Urinary bladder (tissue), 4 donors: ENCODE results near the gene IL17RC. TPM values are rescaled to one million over a fixed set of nuclear protein-coding genes. Genes with fewer than 3 reads are reported as not detected.
"Not testable (repeated sequence)": the region's sequence is repeated elsewhere in the genome, so short reads cannot be mapped to it uniquely, and the experiment has no call there.

Source experiments
- DNase-seq: peaks from one replicate; pipeline ENCODE4 v3.0.0-alpha.2; 2015; ENCODE audit errors: extremely low spot score
- H3K27ac ChIP-seq: one replicate; pipeline ENCODE4 v1.5.1; 2013; ENCODE audit warnings: low read depth, mild to moderate bottlenecking, moderate library complexity
- H3K36me3 ChIP-seq: one replicate; pipeline ENCODE4 v1.6.1; 2013; ENCODE audit warnings: mild to moderate bottlenecking, moderate library complexity; ENCODE audit not compliant: insufficient read depth
- H3K4me1 ChIP-seq: one replicate; pipeline ENCODE4 v1.6.1; 2013; ENCODE audit warnings: mild to moderate bottlenecking, moderate library complexity; ENCODE audit not compliant: insufficient read depth
- H3K4me3 ChIP-seq: one replicate; pipeline ENCODE4 v1.5.1; 2013; ENCODE audit warnings: low read depth, low read length
- WGBS: extraction: QIAGEN DNeasy Blood & Tissue Kit; methylation state at CpG from one replicate; pipeline ENCODE4 v1.1.7; 2013; 5-methylcytosine and 5-hydroxymethylcytosine counted together
- polyA plus RNA-seq: library from polyadenylated mRNA; stranded (reverse); fragments of 200-250 nt; gene quantifications from one replicate; pipeline ENCODE4 v1.2.3, GENCODE V29; 2013
- total RNA-seq: library from RNA; depleted of rRNA; stranded (reverse); fragments of >200 nt; gene quantifications from one replicate; pipeline ENCODE4 v1.2.3, GENCODE V29; 2014
- donor health status: healthy with polysubstance abuse.
- donor health status: healthy.

IL17RC gene
- total and polyA plus RNA-seq, 2 donors, result 24.7 to 72.5 TPM

DNA sequence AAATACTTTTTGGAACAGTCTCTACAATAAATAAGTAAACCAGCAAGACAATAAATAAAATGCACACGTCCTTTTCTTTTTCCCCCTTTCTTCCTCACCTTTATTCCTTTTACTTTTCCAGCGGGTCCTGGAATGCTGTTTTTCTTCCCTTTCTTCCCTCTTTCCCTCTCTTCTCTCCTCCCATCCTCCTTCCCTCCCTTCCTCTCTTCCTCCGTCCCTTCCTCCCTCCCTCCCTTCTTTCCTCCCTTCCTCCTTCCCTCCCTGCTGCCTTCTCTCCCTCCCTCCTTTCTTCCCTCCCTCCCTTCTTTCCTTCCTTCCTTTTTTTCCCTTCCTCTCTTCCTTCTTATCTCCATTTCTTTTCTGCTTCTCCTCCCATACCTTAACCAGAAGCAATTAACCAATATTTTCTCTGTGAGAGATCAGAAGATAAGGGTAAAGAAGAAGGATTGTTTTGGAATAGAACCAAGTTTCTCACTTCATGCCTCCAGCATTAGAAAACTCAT, 17.6 kb upstream of the IL17RC start:
- 51% methylated on average over 3 of the region's 3 CpGs for WGBS
- no peaks in the 10 kb centered on the region for H3K36me3 ChIP-seq
- no peak for DNase-seq
- no peaks in the 10 kb centered on the region for H3K4me1 ChIP-seq
- no peak overlapping the region for H3K27ac ChIP-seq
- no peak overlapping the region for H3K4me3 ChIP-seq

DNA sequence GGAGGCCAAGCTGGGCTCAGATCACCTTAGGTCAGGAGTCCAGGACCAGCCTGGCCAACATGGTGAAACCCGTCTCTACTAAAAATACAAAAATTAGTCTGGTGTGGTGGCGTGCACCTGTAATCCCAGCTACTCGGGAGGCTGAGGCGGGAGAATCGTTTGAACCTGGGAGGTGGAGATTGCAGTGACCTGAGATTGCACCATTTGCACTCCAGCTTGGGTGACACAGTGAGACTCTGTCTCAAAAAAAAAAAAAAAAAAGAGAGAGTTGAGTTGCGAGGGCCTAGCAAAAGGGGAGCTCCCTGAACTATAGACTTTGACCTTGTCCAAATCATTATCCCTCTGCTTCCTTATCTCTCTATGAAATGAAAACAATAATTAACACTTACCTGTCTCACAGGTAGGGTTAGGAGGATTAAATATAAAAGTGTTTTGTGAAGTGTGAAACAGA, 15.9 kb upstream of the IL17RC start:
- not testable (repeated sequence) for DNase-seq, H3K4me1 ChIP-seq, H3K27ac ChIP-seq, H3K4me3 ChIP-seq, H3K36me3 ChIP-seq
- 94% methylated on average over 6 of the region's 6 CpGs for WGBS

DNA sequence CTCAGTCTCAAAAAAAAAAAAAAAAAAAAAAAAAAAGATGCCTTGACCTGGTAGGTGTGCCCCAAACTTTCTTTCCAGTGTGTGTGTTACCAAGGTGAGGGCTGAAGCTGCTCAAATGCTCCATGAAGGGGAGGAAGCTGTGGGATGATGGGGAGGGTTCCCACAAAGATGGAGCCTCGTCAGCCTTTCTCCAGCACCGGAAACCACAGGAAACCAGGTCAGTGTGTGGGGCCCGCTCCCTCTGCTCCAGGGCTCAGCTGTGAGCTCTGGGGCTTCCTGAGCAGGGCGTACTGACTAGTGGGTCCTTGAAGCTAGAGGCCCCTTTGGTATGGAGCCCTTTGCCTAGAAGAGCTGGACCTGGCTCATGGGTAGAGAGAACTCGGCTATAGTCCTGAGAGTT, 14.9 kb upstream of the IL17RC start:
- Histone ChIP-seq H3K27ac (no peak overlapping the region), H3K36me3 (no peaks in the 10 kb centered on the region), H3K4me1 (no peaks in the 10 kb centered on the region), H3K4me3 (no peak overlapping the region)
- no peak for DNase-seq
- 71% methylated on average over 5 of the region's 5 CpGs for WGBS

DNA sequence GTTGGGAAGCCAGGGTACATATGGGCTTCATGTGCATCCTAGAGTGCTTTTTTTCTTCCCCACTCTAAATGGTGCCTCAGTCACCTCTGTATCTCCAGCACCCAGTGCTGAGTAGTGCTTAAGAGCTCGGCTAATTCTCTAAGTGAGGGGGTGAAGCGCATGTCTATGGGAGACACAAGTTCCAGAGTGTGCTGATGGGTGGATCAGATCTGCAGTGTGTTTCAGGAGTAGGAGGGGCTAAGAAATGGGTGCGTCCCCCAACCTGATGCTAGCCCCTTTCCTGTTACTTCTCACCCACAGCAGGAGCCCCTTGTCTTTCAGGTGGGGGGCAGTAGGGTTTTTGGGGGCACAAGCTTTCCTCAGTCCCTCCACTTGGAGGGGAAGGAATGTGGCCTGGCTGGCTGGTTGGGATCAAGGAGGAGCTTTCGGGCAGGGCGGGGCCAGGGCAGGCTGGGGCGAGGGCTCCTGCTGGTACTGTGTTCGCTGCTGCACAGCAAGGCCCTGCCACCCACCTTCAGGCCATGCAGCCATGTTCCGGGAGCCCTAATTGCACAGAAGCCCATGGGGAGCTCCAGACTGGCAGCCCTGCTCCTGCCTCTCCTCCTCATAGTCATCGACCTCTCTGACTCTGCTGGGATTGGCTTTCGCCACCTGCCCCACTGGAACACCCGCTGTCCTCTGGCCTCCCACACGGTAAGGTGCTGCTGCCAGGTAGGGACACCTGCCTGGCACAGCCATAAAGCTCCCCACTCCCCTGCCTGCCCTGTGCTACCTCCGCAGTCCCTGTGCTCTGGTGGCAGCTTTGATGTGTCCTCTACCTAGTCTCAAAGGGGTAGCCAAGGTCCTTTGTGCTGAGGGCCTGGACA, 14.3 kb upstream of the IL17RC start, which contains the start of gene IL17RE:
Gene IL17RE, plus strand, starts transcription at position 477 of the 866 bp plus-strand sequence. Its CDS starts 85 bp downstream, at position 562.
- Histone ChIP-seq H3K36me3 (no peaks in the 10 kb centered on the region), H3K27ac (no peak within 1 kb of the TSS), H3K4me3 (no peak within 1 kb of the TSS), H3K4me1 (no peaks in the 10 kb centered on the region)
- DNase-seq, result no peak
- WGBS, result 46% methylated on average over 13 of the region's 13 CpGs

DNA sequence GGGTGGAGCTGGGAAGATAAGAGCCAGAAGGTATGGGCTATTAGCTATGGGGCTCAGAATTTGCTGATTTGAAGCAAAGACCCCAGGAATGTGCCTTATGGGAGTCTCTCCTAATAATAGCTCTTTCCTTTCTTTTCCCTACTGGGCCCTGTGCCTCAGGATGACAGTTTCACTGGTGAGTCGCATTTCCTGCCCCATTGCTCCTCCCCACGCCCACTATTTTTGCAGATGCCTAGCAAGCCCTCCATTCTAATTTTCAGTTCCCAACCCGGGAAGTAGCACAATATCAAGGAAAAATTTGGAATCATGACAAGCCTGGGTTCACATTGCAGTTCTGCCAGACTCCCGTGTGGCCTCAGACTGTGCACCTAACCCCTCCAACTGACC, 13.7 kb upstream of the IL17RC start:
- Histone ChIP-seq H3K4me1 (no peaks in the 10 kb centered on the region), H3K27ac (no peak overlapping the region), H3K36me3 (no peaks in the 10 kb centered on the region), H3K4me3 (no peak overlapping the region)
- DNase-seq, result no peak
- 33% methylated on average over 4 of the region's 4 CpGs for WGBS

DNA sequence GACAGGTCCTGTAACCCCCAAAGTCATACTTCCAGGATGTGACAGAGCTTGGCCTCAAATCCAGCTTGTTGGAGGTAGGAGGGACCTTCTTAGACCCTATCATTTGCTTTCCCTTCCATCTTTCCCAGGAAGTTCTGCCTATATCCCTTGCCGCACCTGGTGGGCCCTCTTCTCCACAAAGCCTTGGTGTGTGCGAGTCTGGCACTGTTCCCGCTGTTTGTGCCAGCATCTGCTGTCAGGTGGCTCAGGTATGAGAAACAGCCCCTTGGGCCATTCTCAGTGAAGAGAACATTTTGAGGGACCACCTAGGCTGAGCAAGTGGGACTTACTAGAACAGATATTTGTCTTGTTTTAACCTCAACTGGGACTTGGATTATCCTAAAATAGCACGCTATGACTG, 13.0 kb upstream of the IL17RC start:
- WGBS, result 94% methylated on average over 4 of the region's 4 CpGs
- no peak overlapping the region for H3K4me3 ChIP-seq
- no peak for DNase-seq

DNA sequence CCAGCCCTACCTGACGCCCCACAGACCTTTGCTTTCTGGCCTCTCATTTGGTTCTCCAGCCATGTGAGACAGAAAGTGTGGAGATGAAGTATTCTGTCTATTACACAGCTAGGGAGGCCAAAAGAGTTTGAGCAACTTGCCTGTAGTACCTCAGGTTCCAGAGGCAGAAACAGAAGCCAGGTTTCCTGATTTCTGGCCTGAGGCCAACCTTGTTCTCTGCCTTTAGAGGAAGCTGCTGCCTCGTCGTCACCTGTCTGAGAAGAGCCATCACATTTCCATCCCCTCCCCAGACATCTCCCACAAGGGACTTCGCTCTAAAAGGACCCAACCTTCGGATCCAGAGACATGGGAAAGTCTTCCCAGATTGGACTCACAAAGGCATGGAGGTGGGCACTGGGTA, 10.4 kb upstream of the IL17RC start:
- Histone ChIP-seq H3K4me1 (no peaks in the 10 kb centered on the region), H3K27ac (no peak overlapping the region), H3K36me3 (no peaks in the 10 kb centered on the region), H3K4me3 (no peak overlapping the region)
- no peak for DNase-seq
- 94% methylated on average over 5 of the region's 5 CpGs for WGBS

More for the DNA sequence above, 13.0 kb upstream of the IL17RC start:
- H3K27ac ChIP-seq, result no peak overlapping the region
- no peaks in the 10 kb centered on the region for H3K36me3 ChIP-seq
- H3K4me1 ChIP-seq, result no peaks in the 10 kb centered on the region

DNA sequence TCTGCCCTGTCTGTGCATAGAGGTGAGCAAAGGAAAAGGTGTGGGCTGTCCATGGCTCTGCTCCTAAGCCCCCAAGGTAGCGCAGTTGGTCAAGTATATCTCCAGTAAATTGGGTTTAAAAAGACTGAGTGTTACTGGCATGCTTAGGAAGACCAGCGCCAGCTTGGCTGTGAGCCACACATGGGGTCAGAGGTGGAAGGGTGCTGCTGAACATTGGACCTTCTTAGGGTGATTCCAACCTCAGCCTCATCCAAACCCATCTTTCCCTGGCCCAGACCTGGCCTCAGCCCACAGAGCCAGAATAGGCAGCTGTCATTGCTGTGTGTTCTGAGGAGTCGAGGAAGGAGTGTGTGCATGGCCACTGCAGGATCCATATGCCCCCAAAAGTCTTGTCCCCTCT, 8.6 kb upstream of the IL17RC start:
- Histone ChIP-seq H3K27ac (no peak overlapping the region), H3K36me3 (no peaks in the 10 kb centered on the region), H3K4me3 (no peak overlapping the region), H3K4me1 (no peaks in the 10 kb centered on the region)
- whole genome bisulfite sequencing, result 87% methylated on average over 3 of the region's 3 CpGs
- DNase-seq, result no peak

DNA sequence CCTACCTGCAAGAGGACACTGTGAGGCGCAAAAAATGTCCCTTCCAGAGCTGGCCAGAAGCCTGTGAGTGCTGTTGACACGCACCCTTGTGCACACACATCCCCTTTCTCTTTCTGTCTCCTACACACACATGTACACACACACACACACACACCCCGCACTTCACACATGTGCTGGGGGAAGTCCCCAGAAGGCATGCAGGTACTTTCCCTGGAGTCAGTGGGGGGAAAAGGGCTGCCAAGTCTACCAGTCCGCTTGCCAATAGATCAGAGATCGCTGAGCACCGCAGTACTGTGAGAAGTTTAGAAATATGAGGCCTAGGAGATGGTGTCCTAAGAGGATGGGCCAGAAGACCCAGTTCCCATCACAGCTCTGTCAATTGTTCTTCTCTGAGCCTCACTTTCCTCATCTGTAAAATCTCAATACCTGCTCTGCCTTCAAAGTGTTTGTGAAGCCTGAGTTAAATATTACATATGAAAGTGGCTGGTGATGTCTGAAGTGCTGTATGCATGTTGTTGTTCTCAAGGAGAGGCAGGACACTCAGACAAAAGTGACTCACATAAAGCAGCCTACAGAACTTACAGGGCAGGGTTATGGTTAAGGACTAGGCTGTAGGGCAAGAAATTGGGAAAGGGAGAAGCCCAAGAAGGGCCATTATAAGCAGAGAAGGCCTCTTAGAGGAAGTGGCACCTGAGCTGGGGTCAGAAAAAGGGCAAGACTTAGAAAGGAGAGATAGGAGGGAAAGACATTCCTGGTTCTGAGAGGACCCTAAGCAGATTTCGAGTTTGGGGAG, 7.5 kb upstream of the IL17RC start:
- no peaks in the 10 kb centered on the region for H3K36me3 ChIP-seq
- DNase-seq, result no peak
- 86% methylated on average over 7 of the region's 7 CpGs for WGBS
- H3K27ac ChIP-seq, result no peak overlapping the region
- H3K4me3 ChIP-seq, result no peak overlapping the region
- no peaks in the 10 kb centered on the region for H3K4me1 ChIP-seq

DNA sequence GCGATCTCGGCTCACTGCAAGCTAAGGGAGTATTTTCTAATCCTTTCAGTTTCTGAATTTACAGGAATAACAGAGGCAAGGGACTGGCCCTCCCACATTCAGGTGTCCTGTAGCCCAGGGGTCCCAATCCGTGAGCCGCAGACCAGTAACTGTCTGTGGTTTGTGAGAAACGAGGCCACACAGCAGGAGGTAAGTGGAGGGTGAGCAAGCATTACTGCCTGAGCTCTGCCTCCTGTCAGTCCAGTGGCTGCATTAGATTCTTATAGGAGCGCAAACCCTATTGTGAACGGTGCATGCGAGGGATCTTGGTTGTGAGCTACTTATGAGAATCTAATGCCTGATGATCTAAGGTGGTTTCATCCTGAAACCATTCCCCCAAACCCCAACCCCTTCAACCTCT, 5.0 kb upstream of the IL17RC start:
- WGBS, result 71% methylated on average over 8 of the region's 8 CpGs
- H3K4me3 ChIP-seq, result no peak overlapping the region
- no peaks in the 10 kb centered on the region for H3K4me1 ChIP-seq
- no peak for DNase-seq
- H3K36me3 ChIP-seq, result no peaks in the 10 kb centered on the region
- no peak overlapping the region for H3K27ac ChIP-seq

DNA sequence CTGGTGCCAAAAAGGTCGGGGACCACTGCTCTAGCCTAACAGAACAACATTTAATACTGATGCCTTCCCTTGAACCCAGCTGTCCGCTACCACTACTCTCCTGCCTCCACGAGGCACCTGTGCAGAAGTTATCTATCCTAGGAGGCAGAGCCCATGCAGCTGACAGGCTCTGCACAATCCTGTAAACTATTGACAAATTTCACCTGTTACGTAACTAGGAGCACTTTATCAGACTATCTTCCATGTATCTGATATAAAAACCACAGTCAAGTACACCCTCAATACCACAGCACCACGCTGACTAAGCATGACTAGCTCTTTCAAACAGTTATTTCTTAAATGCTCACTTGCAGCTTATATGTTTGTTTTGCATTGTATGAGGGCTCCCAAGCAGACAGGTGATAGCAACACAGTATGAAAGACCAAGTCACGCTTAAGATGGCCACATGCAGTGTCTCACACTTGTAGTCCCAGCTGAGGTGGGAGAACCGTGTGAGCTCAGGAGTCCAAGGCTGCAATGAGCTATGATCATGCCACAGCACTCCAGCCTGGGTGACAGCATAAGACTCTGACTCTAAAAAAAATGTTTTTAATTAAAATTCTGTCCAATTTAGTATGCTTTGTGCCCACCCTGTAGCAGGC, 4.5 kb upstream of the IL17RC start:
- 80% methylated on average over 7 of the region's 7 CpGs for WGBS
- H3K4me3 ChIP-seq, result no peak overlapping the region

DNA sequence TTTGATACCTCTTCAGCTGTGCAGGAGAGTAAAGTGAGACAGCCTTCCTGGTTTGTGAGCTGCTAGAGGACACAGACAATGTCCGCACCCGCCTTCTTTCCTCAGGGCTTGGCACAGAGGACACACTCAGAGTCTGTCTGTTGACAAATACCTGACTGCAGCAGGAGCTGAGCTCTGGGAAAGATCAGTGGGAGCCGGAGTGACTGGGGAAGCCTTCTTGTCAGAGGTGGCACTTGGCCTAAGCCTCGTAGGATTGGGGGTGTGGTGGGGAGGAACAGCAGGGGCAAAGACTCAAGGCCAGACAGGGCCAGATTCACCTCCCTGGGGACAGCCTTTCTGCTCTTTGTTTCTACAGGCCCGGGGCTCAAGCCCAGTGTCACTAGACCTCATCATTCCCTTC, 3.3 kb upstream of the IL17RC start:
- WGBS, result 68% methylated on average over 5 of the region's 5 CpGs

More for the DNA sequence above, 4.5 kb upstream of the IL17RC start:
- no peak for DNase-seq
- Histone ChIP-seq H3K27ac (no peak overlapping the region), H3K36me3 (no peaks in the 10 kb centered on the region), H3K4me1 (no peaks in the 10 kb centered on the region)

DNA sequence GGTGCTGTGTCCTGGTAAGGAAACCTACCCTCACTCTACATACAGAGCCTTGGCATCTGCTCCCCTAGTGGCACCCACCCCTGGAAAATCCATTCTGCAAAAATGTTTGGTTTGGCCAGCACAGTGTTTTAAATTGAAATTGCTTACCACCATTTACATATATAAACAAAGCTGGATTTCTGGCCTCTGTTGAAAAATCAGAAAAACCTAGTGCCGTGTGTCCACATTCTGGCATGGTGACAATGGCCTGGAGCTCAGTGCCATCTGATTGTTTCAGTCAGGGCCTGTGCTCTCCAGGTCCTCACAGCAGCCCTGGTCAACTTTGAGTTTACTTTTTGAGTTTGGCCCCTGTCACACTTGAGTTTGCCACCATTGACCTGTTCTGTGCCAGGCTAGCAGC, 2.9 kb upstream of the IL17RC start:
- Histone ChIP-seq H3K27ac (no peak overlapping the region), H3K36me3 (no peaks in the 10 kb centered on the region), H3K4me1 (no peaks in the 10 kb centered on the region), H3K4me3 (no peak overlapping the region)
- WGBS, result 47% methylated on average over 1 of the region's 1 CpG
- no peak for DNase-seq

More for the DNA sequence above, 3.3 kb upstream of the IL17RC start:
- H3K36me3 ChIP-seq, result no peaks in the 10 kb centered on the region
- H3K4me3 ChIP-seq, result no peak overlapping the region
- no peaks in the 10 kb centered on the region for H3K4me1 ChIP-seq
- DNase-seq, result no peak
- H3K27ac ChIP-seq, result no peak overlapping the region
